Breast epithelium (tissue), 3 donors: ENCODE results near the gene ZNF561.

Experiments
- POLR2AphosphoS5 ChIP-seq, 3 donors: sonication (generic); formaldehyde crosslinking; IDR thresholded peaks; one replicate each; pipeline ENCODE4 v1.6.1; 2017; ENCODE audit warnings: antibody characterized with exemption in 3 of 3
- TF ChIP-seq, protein P1 (sequence below), 3 donors: fragments of 450-650 bp; IDR thresholded peaks; one replicate each; pipeline ENCODE4 v1.5.1; 2016 to 2017; ENCODE audit warnings: antibody characterized with exemption in 3 of 3, mild to moderate bottlenecking in 3 of 3, moderate library complexity in 3 of 3

GRCh38 chr19:9570255-9570654, 50.8 kb downstream of the ZNF561 start:
- no peak for TF ChIP-seq POLR2AphosphoS5 (IDR thresholded peaks at IDR 0.05)
- TF ChIP-seq, protein P1, sequence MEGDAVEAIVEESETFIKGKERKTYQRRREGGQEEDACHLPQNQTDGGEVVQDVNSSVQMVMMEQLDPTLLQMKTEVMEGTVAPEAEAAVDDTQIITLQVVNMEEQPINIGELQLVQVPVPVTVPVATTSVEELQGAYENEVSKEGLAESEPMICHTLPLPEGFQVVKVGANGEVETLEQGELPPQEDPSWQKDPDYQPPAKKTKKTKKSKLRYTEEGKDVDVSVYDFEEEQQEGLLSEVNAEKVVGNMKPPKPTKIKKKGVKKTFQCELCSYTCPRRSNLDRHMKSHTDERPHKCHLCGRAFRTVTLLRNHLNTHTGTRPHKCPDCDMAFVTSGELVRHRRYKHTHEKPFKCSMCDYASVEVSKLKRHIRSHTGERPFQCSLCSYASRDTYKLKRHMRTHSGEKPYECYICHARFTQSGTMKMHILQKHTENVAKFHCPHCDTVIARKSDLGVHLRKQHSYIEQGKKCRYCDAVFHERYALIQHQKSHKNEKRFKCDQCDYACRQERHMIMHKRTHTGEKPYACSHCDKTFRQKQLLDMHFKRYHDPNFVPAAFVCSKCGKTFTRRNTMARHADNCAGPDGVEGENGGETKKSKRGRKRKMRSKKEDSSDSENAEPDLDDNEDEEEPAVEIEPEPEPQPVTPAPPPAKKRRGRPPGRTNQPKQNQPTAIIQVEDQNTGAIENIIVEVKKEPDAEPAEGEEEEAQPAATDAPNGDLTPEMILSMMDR (IDR thresholded peaks at IDR 0.05), result no peak
